HG02642 (cell line): Measurements from ENCODE around the gene CASZ1.

Experiments
- ATAC-seq: cut with Tn5 transposase; IDR thresholded peaks from one replicate; pipeline ENCODE4 v1.9.1; 2021; ENCODE audit warnings: mild to moderate bottlenecking; ENCODE audit not compliant: unreplicated experiment, poor library complexity

The CASZ1 gene

GRCh38 chr1:10662824-10663677 lies 133.4 kb downstream of the CASZ1 start:
- no peak for ATAC-seq

- no peak for ATAC-seq
Measured at GRCh38 chr1:10662090-10662688, 134.3 kb downstream of the CASZ1 start.

- ATAC-seq, result no peak
Measured at GRCh38 chr1:10661453-10661852, 135.0 kb downstream of the CASZ1 start.

GRCh38 chr1:10659646-10660540 lies 136.6 kb downstream of the CASZ1 start:
- ATAC-seq, result no peak

- no peak for ATAC-seq
Measured at GRCh38 chr1:10659218-10659617, 137.2 kb downstream of the CASZ1 start.

- no peak for ATAC-seq
Measured at GRCh38 chr1:10658396-10659066, 137.9 kb downstream of the CASZ1 start.

- ATAC-seq, result no peak
Measured at GRCh38 chr1:10657088-10657847, 139.2 kb downstream of the CASZ1 start.

GRCh38 chr1:10656431-10656830 lies 140.0 kb downstream of the CASZ1 start:
- no peak for ATAC-seq

- no peak for ATAC-seq
Measured at GRCh38 chr1:10655002-10655401, 141.4 kb downstream of the CASZ1 start.

GRCh38 chr1:10653370-10654125 lies 142.9 kb downstream of the CASZ1 start:
- ATAC-seq, result no peak

- ATAC-seq, result no peak
Measured at GRCh38 chr1:10652626-10653025, 143.8 kb downstream of the CASZ1 start.

GRCh38 chr1:10651793-10652192 lies 144.7 kb downstream of the CASZ1 start:
- no peak for ATAC-seq

- no peak for ATAC-seq
Measured at GRCh38 chr1:10651389-10651766, 145.1 kb downstream of the CASZ1 start.

- ATAC-seq, result no peak
Measured at GRCh38 chr1:10650556-10651388, 145.7 kb downstream of the CASZ1 start.

GRCh38 chr1:10649517-10650201 lies 146.8 kb downstream of the CASZ1 start:
- ATAC-seq, result no peak

GRCh38 chr1:10648689-10649516 lies 147.5 kb downstream of the CASZ1 start:
- no peak for ATAC-seq
